AG04450 (cell line): Measurements from ENCODE around the gene SAMD4A. TPM values are rescaled to one million over a fixed set of nuclear protein-coding genes. Genes with fewer than 3 reads are reported as not detected.

Experiments used
- CTCF ChIA-PET: fragments of 300-600, 350-600 bp; formaldehyde crosslinking; extraction: SDS; loops from one replicate; lab custom pipeline; 2022; ENCODE audit warnings: antibody characterized with exemption, inconsistent platforms; lab: Charles Lee
- POLR2A ChIA-PET: fragments of 350-600 bp; formaldehyde crosslinking; extraction: SDS; loops from one replicate; lab custom pipeline; 2021; ENCODE audit warnings: antibody characterized with exemption, inconsistent platforms; lab: Yijun Ruan, JAX
- DNase-seq: peaks from one replicate; pipeline ENCODE4 v3.0.0-alpha.2; 2011; ENCODE audit warnings: low read depth, low spot score
- H3K27ac ChIP-seq: one replicate; pipeline ENCODE4 v1.5.1; 2012; ENCODE audit warnings: low read depth, low read length, control low read depth
- H3K27me3 ChIP-seq: one replicate; pipeline ENCODE4 v1.6.0; 2012; ENCODE audit warnings: low read length; ENCODE audit not compliant: control insufficient read depth, insufficient read depth
- H3K4me3 ChIP-seq: 2 replicates; pipeline ENCODE4 v1.5.1; 2011; ENCODE audit warnings: mild to moderate bottlenecking, low read depth, low read length, control low read depth
- H3K9me3 ChIP-seq: 2 replicates; pipeline ENCODE4 v1.5.1; 2012; ENCODE audit warnings: low read length; ENCODE audit not compliant: control insufficient read depth, insufficient read depth
- polyA plus RNA-seq: library from polyadenylated mRNA; depleted of rRNA; stranded (reverse); fragments of >200 nt; gene quantifications from 2 replicates; pipeline ENCODE4 v1.2.3, GENCODE V29; 2011
- TF ChIP-seq, protein P1 (sequence below): IDR thresholded peaks from 2 replicates; pipeline ENCODE4 v1.5.1; 2011; ENCODE audit warnings: low read depth, low read length, control low read depth, inconsistent platforms

SAMD4A gene
- polyA plus RNA-seq, 1 experiment, result 12.7 TPM

- Histone ChIP-seq H3K27me3 (no peaks in the 10 kb centered on the region), H3K27ac (no peak overlapping the region), H3K4me3 (no peak overlapping the region), H3K9me3 (no peaks in the 10 kb centered on the region)
- TF ChIP-seq, protein P1, sequence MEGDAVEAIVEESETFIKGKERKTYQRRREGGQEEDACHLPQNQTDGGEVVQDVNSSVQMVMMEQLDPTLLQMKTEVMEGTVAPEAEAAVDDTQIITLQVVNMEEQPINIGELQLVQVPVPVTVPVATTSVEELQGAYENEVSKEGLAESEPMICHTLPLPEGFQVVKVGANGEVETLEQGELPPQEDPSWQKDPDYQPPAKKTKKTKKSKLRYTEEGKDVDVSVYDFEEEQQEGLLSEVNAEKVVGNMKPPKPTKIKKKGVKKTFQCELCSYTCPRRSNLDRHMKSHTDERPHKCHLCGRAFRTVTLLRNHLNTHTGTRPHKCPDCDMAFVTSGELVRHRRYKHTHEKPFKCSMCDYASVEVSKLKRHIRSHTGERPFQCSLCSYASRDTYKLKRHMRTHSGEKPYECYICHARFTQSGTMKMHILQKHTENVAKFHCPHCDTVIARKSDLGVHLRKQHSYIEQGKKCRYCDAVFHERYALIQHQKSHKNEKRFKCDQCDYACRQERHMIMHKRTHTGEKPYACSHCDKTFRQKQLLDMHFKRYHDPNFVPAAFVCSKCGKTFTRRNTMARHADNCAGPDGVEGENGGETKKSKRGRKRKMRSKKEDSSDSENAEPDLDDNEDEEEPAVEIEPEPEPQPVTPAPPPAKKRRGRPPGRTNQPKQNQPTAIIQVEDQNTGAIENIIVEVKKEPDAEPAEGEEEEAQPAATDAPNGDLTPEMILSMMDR, result no peak
- POLR2A ChIA-PET, result no interaction called here
- no peak for DNase-seq
- CTCF ChIA-PET, result interaction anchor here (0.6 to 2.9 kb wide), 3 partner anchors 11 to 220 kb away, joined by 3 to 22 read pairs (median 5); no protein-coding TSS in a partner anchor
These were observed 217.7 kb downstream of the SAMD4A start for GRCh38 chr14:54784657-54785056.

DNA sequence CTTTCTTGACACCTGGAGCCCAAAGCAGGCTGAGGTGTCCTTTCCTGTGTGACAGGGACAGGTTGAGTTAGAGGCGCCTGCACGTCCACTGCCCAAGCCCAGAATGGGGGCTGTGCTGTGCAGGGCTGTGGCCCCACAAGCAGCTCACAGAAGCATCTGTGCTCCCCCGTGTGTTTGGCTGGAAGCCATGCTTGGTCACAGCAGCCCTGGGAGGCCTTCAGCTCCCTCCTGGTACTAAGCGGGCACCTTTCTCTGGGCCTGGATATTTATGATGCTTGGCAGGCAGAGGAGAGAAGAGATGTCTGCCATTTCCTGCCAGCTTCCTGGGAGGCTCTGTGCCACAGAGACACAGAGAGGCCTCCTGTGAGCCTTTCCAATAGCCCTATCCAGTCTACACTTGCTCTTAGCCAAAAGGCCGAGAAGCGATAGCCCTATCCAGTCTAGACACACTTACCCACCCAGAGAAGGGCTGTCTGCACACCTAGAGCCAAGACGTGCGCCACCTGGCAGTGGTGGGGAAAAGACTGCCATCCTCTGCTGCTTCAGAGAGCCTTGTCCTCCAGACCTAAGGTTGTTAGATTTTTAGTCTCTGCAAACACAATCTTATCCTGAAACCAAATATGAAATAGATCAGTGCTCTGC is 218.3 kb downstream of the SAMD4A start:
- TF ChIP-seq, protein P1, result no peak

GRCh38 chr14:54785778-54786770 is 219.1 kb downstream of the SAMD4A start:
- POLR2A ChIA-PET, result interaction anchor here (1.1 kb wide), 1 partner anchor 9 kb away, joined by 3 read pairs; no protein-coding TSS in a partner anchor
- H3K27ac ChIP-seq, result no peak overlapping the region
- no peak overlapping the region for H3K4me3 ChIP-seq
- DNase-seq, result no peak
- CTCF ChIA-PET, result interaction anchor here (1.1 to 1.2 kb wide), 2 partner anchors 20 to 222 kb away, joined by 4 to 10 read pairs; no protein-coding TSS in a partner anchor
- no peaks in the 10 kb centered on the region for H3K27me3 ChIP-seq
- TF ChIP-seq, protein P1, result no peak
- H3K9me3 ChIP-seq, result no peaks in the 10 kb centered on the region

More for the DNA sequence above, 218.3 kb downstream of the SAMD4A start:
- ChIA-PET POLR2A (interaction anchor here (1.1 kb wide), 1 partner anchor 8 kb away, joined by 3 read pairs; no protein-coding TSS in a partner anchor), CTCF (interaction anchor here (0.6 to 2.9 kb wide), 5 partner anchors 11 to 221 kb away, joined by 3 to 22 read pairs (median 5); no protein-coding TSS in a partner anchor)
- no peaks in the 10 kb centered on the region for H3K27me3 ChIP-seq
- H3K27ac ChIP-seq, result no peak overlapping the region
- no peak for DNase-seq
- H3K4me3 ChIP-seq, result no peak overlapping the region
- no peaks in the 10 kb centered on the region for H3K9me3 ChIP-seq

DNA sequence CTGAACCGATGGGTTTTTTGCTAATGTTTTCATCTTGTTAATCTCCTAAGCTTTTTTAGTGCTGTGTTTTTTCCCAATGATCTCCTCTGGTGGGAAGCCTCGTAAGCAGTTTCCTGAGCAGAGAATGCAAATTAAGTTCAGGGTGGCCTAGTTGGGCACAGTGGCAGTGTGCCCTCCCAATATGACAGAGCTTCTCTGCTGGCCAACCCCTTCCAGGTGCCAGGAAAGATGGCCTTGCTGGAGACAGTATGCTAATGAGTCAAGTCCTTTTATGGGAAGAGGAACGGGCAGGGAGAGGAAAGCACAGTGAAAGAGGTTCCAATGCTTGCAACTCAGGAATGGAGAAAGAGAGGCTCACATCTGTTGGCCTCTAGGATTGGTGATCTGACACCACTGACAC is 219.9 kb downstream of the SAMD4A start:
- no peak overlapping the region for H3K4me3 ChIP-seq
- H3K27me3 ChIP-seq, result no peaks in the 10 kb centered on the region
- no peak for DNase-seq
- TF ChIP-seq, protein P1, result no peak
- CTCF ChIA-PET, result interaction anchor here (0.6 kb wide), 1 partner anchor 223 kb away, joined by 3 read pairs; no protein-coding TSS in a partner anchor
- H3K9me3 ChIP-seq, result no peaks in the 10 kb centered on the region
- H3K27ac ChIP-seq, result no peak overlapping the region
- POLR2A ChIA-PET, result no interaction called here
